PFSK-1 (cell line): Measurements from ENCODE around the gene ADCY2.

Source experiments
- POLR2AphosphoS5 ChIP-seq: IDR thresholded peaks from 2 replicates; pipeline ENCODE4 v1.6.1; 2012; ENCODE audit warnings: low read depth, mild to moderate bottlenecking, control low read depth, low read length, moderate library complexity
- SIN3A ChIP-seq: IDR thresholded peaks from 2 replicates; pipeline ENCODE4 v1.6.1; 2012; ENCODE audit warnings: mild to moderate bottlenecking, low read length, moderate library complexity, borderline replicate concordance; ENCODE audit not compliant: insufficient read depth
- TAF1 ChIP-seq: IDR thresholded peaks from 2 replicates; pipeline ENCODE4 v1.6.1; 2012; ENCODE audit warnings: low read length, control low read depth, borderline replicate concordance; ENCODE audit not compliant: insufficient read depth
- TF ChIP-seq, protein P1 (sequence below), 2 experiments: IDR thresholded peaks; 2 replicates each; pipeline versions ENCODE4 v1.6.1 to v1.8.0; 2011 to 2012; ENCODE audit warnings: low read depth in 2 of 2, low read length in 2 of 2, control low read depth in 1 of 2, inconsistent platforms in 1 of 2, mild to moderate bottlenecking in 1 of 2, moderate library complexity in 1 of 2; ENCODE audit not compliant: insufficient read depth in 1 of 2

DNA sequence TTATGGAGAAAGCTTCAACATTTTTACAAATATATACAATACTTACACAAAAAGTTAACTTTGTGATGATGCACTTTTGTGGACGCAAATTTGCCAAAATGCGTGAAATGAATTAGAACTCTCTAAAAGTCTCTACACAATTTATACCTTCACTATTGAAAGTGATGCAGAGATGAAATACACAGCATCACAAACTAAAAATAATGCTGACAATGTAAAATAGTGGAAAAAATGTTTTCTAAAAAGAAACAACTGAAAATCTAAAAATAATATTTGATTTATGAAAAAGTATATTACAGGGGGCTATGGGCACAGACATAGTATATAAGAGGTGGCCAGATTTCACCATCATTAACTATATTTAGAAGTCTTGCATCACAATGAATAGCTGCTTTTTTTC, 188.8 kb downstream of the ADCY2 start:
- TF ChIP-seq, protein P1, sequence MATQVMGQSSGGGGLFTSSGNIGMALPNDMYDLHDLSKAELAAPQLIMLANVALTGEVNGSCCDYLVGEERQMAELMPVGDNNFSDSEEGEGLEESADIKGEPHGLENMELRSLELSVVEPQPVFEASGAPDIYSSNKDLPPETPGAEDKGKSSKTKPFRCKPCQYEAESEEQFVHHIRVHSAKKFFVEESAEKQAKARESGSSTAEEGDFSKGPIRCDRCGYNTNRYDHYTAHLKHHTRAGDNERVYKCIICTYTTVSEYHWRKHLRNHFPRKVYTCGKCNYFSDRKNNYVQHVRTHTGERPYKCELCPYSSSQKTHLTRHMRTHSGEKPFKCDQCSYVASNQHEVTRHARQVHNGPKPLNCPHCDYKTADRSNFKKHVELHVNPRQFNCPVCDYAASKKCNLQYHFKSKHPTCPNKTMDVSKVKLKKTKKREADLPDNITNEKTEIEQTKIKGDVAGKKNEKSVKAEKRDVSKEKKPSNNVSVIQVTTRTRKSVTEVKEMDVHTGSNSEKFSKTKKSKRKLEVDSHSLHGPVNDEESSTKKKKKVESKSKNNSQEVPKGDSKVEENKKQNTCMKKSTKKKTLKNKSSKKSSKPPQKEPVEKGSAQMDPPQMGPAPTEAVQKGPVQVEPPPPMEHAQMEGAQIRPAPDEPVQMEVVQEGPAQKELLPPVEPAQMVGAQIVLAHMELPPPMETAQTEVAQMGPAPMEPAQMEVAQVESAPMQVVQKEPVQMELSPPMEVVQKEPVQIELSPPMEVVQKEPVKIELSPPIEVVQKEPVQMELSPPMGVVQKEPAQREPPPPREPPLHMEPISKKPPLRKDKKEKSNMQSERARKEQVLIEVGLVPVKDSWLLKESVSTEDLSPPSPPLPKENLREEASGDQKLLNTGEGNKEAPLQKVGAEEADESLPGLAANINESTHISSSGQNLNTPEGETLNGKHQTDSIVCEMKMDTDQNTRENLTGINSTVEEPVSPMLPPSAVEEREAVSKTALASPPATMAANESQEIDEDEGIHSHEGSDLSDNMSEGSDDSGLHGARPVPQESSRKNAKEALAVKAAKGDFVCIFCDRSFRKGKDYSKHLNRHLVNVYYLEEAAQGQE (IDR thresholded peaks at IDR 0.05; ENCODE audit: insufficient read depth in 1 of 2, low read depth in 2 of 2, low read length in 2 of 2) = no peak
- TF ChIP-seq POLR2AphosphoS5 (no peak), TAF1 (no peak), SIN3A (no peak)
